ENCODE results near the gene LMAN2. TPM values are rescaled to one million over a fixed set of nuclear protein-coding genes. Genes with fewer than 3 reads are reported as not detected.

LMAN2 gene
- total RNA-seq, 1 experiment from 2014 or later, result 106 TPM

DNA sequence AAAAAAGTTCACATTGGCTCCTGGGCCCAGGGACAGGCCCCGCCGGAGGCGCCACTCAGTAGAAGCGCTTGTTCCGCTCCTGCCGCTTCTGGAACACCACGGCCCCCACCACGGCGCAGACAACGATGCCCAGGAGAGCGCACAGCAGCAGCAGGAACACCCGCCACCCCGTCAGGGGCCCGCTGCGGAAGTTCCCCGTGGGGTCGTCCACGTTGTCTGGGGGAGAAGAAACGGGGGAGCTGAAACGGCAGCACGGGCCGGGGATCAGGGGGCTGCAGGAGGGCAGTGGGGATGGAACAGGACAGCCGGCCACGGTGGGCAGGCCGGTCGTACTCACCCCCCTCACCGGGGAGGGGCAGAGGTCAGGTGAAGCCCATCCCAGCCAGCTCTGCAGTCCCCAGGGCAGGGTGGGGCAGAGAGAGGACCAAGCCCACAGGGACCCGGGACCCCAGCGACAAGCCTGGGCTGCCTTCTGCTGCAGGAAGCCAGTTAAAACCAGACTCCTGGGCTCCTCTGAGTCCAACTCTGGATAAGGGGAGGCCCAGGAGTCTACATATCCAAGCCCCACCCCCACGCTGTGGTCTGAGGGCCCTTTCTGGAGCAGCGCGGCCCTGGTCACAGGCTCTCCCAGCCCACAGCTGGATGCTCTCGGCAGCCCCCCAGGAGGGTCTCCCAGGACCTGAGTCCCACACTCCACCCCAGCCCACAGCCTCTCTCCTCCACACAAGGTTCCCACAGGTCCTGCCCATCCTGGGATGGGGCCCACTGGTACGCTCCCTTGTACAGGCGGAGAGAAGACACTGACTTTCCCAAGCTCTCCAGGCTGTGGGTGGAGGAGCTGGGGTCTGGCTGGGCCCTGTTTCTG is 19.2 kb downstream of the LMAN2 start:
- no peak overlapping the region for H3K27ac ChIP-seq (ENCODE audit: insufficient read length, low read depth, low read length)
- peaks cover 16 to 22% of the 10 kb centered on the region in 2 experiments for H3K4me1 Mint-ChIP-seq
- no peak overlapping the region for H2AFZ ChIP-seq (ENCODE audit: low read length)
- no peak overlapping the region for H3K4me2 ChIP-seq (ENCODE audit: insufficient read depth, insufficient read length, low read length)
- no peaks in the 10 kb centered on the region for H3K9me3 ChIP-seq (ENCODE audit: control insufficient read depth, low read depth, low read length)
- peaks cover 2% of the 10 kb centered on the region for H4K20me1 ChIP-seq (ENCODE audit: control insufficient read depth, insufficient read depth, insufficient read length)
- no peak overlapping the region for H2BK15ac ChIP-seq (ENCODE audit: low read depth, low read length)
- H2BK5ac ChIP-seq (ENCODE audit: insufficient read length, low read length), result no peak overlapping the region
- H2BK20ac ChIP-seq (ENCODE audit: low read depth, low read length, poor library complexity, severe bottlenecking), result no peak overlapping the region
- no peak for DNase-seq
- H3K27me3 ChIP-seq (ENCODE audit: insufficient read depth, low read length), result no peaks in the 10 kb centered on the region
- H4K91ac ChIP-seq (ENCODE audit: insufficient read length, low read depth, low read length), result no peak overlapping the region
- no peak overlapping the region for H4K5ac ChIP-seq (ENCODE audit: insufficient read length, low read depth, low read length)
- H3K4ac ChIP-seq (ENCODE audit: low read depth, low read length), result no peak overlapping the region
- no peak overlapping the region for H3K4me3 Mint-ChIP-seq
- H4K8ac ChIP-seq (replicated peaks; ENCODE audit: insufficient read length, low read depth, low read length), result no peak overlapping the region
- no peak overlapping the region for H3K14ac ChIP-seq (ENCODE audit: insufficient read depth, low read length)
- H2AK5ac ChIP-seq (ENCODE audit: insufficient read length, low read length), result no peak overlapping the region
- no peak overlapping the region for H3K23ac ChIP-seq (ENCODE audit: insufficient read length, low read depth, low read length)
- no peak overlapping the region for H3T11ph ChIP-seq (ENCODE audit: low read length)
- H3K9me3 Mint-ChIP-seq, result no peaks in the 10 kb centered on the region
- H3K4me1 ChIP-seq (ENCODE audit: insufficient read depth, low read length), result no peaks in the 10 kb centered on the region; the same call in 1 of the 2 replicates
- no peaks in the 10 kb centered on the region for H3K79me2 ChIP-seq (ENCODE audit: insufficient read depth, low read length)
- no peaks in the 10 kb centered on the region for H3K23me2 ChIP-seq (ENCODE audit: insufficient read length, low read depth, low read length, poor library complexity, severe bottlenecking)
- no CpG with 5 or more reads among the region's 35 CpGs for WGBS (ENCODE audit: extremely low coverage, insufficient read length, low lambda C conversion rate)
- no peak overlapping the region for H3K27ac Mint-ChIP-seq
- no peaks in the 10 kb centered on the region for H3K27me3 Mint-ChIP-seq (ENCODE audit: low read depth)
- H3K36me3 Mint-ChIP-seq (ENCODE audit: insufficient read depth in 1 of 3, low read depth in 3 of 3), result peaks cover 12 to 75% (median 66%) of the 10 kb centered on the region in 3 experiments; a peak in 6 of 7 replicates
- H2BK12ac ChIP-seq (ENCODE audit: insufficient read length, low read depth, low read length), result no peak overlapping the region
- no peak overlapping the region for H3K9ac ChIP-seq (ENCODE audit: extremely low read depth, insufficient read length, low read length)
- H3K79me1 ChIP-seq (ENCODE audit: insufficient read depth, low read depth, low read length, poor library complexity, severe bottlenecking), result no peaks in the 10 kb centered on the region
- H3K56ac ChIP-seq (ENCODE audit: insufficient read length, low read depth, low read length), result no peak overlapping the region
- no peak overlapping the region for H2BK120ac ChIP-seq (ENCODE audit: low read depth, low read length, poor library complexity, severe bottlenecking)
- no peak overlapping the region for H3K18ac ChIP-seq (ENCODE audit: insufficient read length, low read depth, low read length)
- TF ChIP-seq, protein P1, sequence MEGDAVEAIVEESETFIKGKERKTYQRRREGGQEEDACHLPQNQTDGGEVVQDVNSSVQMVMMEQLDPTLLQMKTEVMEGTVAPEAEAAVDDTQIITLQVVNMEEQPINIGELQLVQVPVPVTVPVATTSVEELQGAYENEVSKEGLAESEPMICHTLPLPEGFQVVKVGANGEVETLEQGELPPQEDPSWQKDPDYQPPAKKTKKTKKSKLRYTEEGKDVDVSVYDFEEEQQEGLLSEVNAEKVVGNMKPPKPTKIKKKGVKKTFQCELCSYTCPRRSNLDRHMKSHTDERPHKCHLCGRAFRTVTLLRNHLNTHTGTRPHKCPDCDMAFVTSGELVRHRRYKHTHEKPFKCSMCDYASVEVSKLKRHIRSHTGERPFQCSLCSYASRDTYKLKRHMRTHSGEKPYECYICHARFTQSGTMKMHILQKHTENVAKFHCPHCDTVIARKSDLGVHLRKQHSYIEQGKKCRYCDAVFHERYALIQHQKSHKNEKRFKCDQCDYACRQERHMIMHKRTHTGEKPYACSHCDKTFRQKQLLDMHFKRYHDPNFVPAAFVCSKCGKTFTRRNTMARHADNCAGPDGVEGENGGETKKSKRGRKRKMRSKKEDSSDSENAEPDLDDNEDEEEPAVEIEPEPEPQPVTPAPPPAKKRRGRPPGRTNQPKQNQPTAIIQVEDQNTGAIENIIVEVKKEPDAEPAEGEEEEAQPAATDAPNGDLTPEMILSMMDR (conservative IDR thresholded peaks at IDR 0.05), result no peak
